Measurements from ENCODE around the gene ERN1.

The ERN1 gene

GRCh38 chr17:64057701-64058263 is 72.2 kb downstream of the ERN1 start:
- no peak for DNase-seq (ENCODE audit: low read depth)

- no peak for DNase-seq (ENCODE audit: low read depth)
Measured at GRCh38 chr17:64056269-64057005, 73.5 kb downstream of the ERN1 start.

GRCh38 chr17:64055183-64056142 is 74.5 kb downstream of the ERN1 start:
- no peak for DNase-seq (ENCODE audit: low read depth)

- no peak for DNase-seq (ENCODE audit: low read depth)
Measured at GRCh38 chr17:64054304-64054703, 75.6 kb downstream of the ERN1 start.

GRCh38 chr17:64053101-64053500 is 76.8 kb downstream of the ERN1 start:
- no peak for DNase-seq (ENCODE audit: low read depth)

GRCh38 chr17:64051153-64051552 is 78.8 kb downstream of the ERN1 start:
- DNase-seq (ENCODE audit: low read depth): peak; percentile 28

GRCh38 chr17:64048805-64049204 is 81.1 kb downstream of the ERN1 start:
- DNase-seq (ENCODE audit: low read depth): no peak

GRCh38 chr17:64045176-64045575 is 84.8 kb downstream of the ERN1 start:
- DNase-seq (ENCODE audit: low read depth): no peak

- DNase-seq (ENCODE audit: low read depth): no peak
Measured at GRCh38 chr17:64042700-64043485, 87.1 kb downstream of the ERN1 start.

GRCh38 chr17:64041912-64042311 is 88.0 kb downstream of the ERN1 start:
- DNase-seq (ENCODE audit: low read depth): no peak

GRCh38 chr17:64040206-64040605 is 89.7 kb downstream of the ERN1 start:
- DNase-seq (ENCODE audit: low read depth): no peak

GRCh38 chr17:64039106-64039400 is 90.9 kb downstream of the ERN1 start:
- DNase-seq (ENCODE audit: low read depth): no peak

- no peak for DNase-seq (ENCODE audit: low read depth)
Measured at GRCh38 chr17:64038331-64039105, 91.4 kb downstream of the ERN1 start.

GRCh38 chr17:64037802-64038201 is 92.1 kb downstream of the ERN1 start:
- DNase-seq (ENCODE audit: low read depth): no peak

- DNase-seq (ENCODE audit: low read depth): no peak
Measured at GRCh38 chr17:64037180-64037579, 92.8 kb downstream of the ERN1 start.

GRCh38 chr17:64036198-64036922 is 93.6 kb downstream of the ERN1 start:
- no peak for DNase-seq (ENCODE audit: low read depth)

GRCh38 chr17:64032081-64032480 is 97.9 kb downstream of the ERN1 start:
- DNase-seq (ENCODE audit: low read depth): no peak

- peak; percentile 49 for DNase-seq (ENCODE audit: low read depth)
Measured at GRCh38 chr17:64028874-64029464, 101.0 kb downstream of the ERN1 start.

GRCh38 chr17:64025732-64026294 is 104.1 kb downstream of the ERN1 start:
- DNase-seq (ENCODE audit: low read depth): peak; percentile 93
